Gastroesophageal sphincter (tissue), 3 donors: Measurements from ENCODE around the gene MS4A18.

Experiments
- POLR2A ChIP-seq, 2 donors: fragments of 450-650 bp; IDR thresholded peaks; one replicate each; pipeline ENCODE4 v1.6.1; 2017; ENCODE audit warnings: antibody characterized with exemption in 2 of 2, mild to moderate bottlenecking in 2 of 2, moderate library complexity in 1 of 2
- TF ChIP-seq, protein P1 (sequence below), 4 experiments: fragments of 200-600 bp in 2 of 4; fragments of 450-650 bp in 2 of 4; sonication (generic) in 1 of 4; IDR thresholded peaks; one replicate each; pipeline ENCODE4 v1.5.1; 2017 to 2019; ENCODE audit warnings: antibody characterized with exemption in 4 of 4, mild to moderate bottlenecking in 2 of 4, moderate library complexity in 2 of 4

DNA sequence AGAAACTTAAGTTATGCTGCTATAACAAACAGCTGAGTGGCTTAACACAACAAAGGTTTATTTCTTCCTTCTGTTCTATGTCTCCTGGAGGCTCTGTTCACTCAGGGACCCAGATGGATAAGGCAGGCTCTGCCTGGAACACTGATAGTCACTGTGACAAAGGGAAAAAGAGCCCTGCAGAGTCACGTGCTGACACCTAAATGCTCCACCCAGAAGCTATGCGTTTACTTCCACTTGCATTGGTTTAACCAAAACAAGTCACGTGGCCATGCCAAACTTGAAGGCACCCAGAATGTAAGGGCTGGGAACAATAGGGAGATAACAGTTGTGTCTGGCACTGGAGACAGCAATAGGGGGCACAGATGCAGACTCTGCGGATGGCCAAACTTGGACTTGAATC is 28.8 kb downstream of the MS4A18 start:
- TF ChIP-seq, protein P1, sequence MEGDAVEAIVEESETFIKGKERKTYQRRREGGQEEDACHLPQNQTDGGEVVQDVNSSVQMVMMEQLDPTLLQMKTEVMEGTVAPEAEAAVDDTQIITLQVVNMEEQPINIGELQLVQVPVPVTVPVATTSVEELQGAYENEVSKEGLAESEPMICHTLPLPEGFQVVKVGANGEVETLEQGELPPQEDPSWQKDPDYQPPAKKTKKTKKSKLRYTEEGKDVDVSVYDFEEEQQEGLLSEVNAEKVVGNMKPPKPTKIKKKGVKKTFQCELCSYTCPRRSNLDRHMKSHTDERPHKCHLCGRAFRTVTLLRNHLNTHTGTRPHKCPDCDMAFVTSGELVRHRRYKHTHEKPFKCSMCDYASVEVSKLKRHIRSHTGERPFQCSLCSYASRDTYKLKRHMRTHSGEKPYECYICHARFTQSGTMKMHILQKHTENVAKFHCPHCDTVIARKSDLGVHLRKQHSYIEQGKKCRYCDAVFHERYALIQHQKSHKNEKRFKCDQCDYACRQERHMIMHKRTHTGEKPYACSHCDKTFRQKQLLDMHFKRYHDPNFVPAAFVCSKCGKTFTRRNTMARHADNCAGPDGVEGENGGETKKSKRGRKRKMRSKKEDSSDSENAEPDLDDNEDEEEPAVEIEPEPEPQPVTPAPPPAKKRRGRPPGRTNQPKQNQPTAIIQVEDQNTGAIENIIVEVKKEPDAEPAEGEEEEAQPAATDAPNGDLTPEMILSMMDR (IDR thresholded peaks at IDR 0.05): no peak
- no peak for TF ChIP-seq POLR2A (IDR thresholded peaks at IDR 0.05)
